Caki2 (cell line): Measurements from ENCODE around the gene ANTXRL. TPM values are rescaled to one million over a fixed set of nuclear protein-coding genes. Genes with fewer than 3 reads are reported as not detected.
"Not testable (repeated sequence)": the region's sequence is repeated elsewhere in the genome, so short reads cannot be mapped to it uniquely, and the experiment has no call there.

Experiments
- DNase-seq: peaks from one replicate; pipeline ENCODE4 v3.0.0-alpha.2; 2015; ENCODE audit warnings: low read depth
- in situ Hi-C: cut with HindIII; loops from 2 replicates; pipeline ENCODE4 v1.10.0; 2016; ENCODE audit warnings: low sequenced_read_pairs, low pct_unique_long_range_greater_than_20kb, mixed read lengths
- total RNA-seq: library from RNA; depleted of rRNA; stranded (reverse); fragments of >200 nt; shearing (Covaris generic); gene quantifications from 2 replicates; pipeline ENCODE4 v1.2.3, GENCODE V29; 2014; ENCODE audit warnings: low replicate concordance

The ANTXRL gene
- total RNA-seq, 1 experiment from 2014 or later = not detected

GRCh38 chr10:46270086-46270811, 16.5 kb upstream of the ANTXRL start:
- in situ Hi-C loops = no loop called here
- DNase-seq = no peak

GRCh38 chr10:46270963-46271530, 15.8 kb upstream of the ANTXRL start:
- in situ Hi-C loops, DNase-seq: not testable (repeated sequence)

- DNase-seq, in situ Hi-C loops: not testable (repeated sequence)
Measured at GRCh38 chr10:46271795-46272499, 14.8 kb upstream of the ANTXRL start.

- in situ Hi-C loops = no loop called here
- no peak for DNase-seq
Measured at GRCh38 chr10:46272863-46273415, 13.9 kb upstream of the ANTXRL start.

- in situ Hi-C loops = no loop called here
- no peak for DNase-seq
Measured at GRCh38 chr10:46273506-46274477, 13.0 kb upstream of the ANTXRL start.

- no peak for DNase-seq
- in situ Hi-C loops = no loop called here
Measured at GRCh38 chr10:46277840-46278239, 9.0 kb upstream of the ANTXRL start.

- in situ Hi-C loops, DNase-seq: not testable (repeated sequence)
Measured at GRCh38 chr10:46282421-46282831, 4.4 kb upstream of the ANTXRL start.

GRCh38 chr10:46282842-46283574, 3.8 kb upstream of the ANTXRL start:
- in situ Hi-C loops = no loop called here

GRCh38 chr10:46283580-46284285, 3.1 kb upstream of the ANTXRL start:
- in situ Hi-C loops = no loop called here
- DNase-seq = peak; percentile 8

More at GRCh38 chr10:46282842-46283574, 3.8 kb upstream of the ANTXRL start:
- DNase-seq = peak; percentile 80

GRCh38 chr10:46284286-46285229, 2.2 kb upstream of the ANTXRL start:
- in situ Hi-C loops = no loop called here
- DNase-seq = peak; percentile 89

GRCh38 chr10:46285300-46285699, 1.5 kb upstream of the ANTXRL start:
- no peak for DNase-seq
- in situ Hi-C loops = no loop called here

GRCh38 chr10:46285966-46286620, 704 bp upstream of the ANTXRL start:
- in situ Hi-C loops = no loop called here
- DNase-seq = no peak

GRCh38 chr10:46287846-46288477, 1.2 kb downstream of the ANTXRL start:
- in situ Hi-C loops = no loop called here
- DNase-seq = no peak

- in situ Hi-C loops = no loop called here
- no peak for DNase-seq
Measured at GRCh38 chr10:46288601-46289206, 1.9 kb downstream of the ANTXRL start.
